ENCODE data around the gene CERS6.
"Not testable (repeated sequence)": the region's sequence is repeated elsewhere in the genome, so short reads cannot be mapped to it uniquely, and the experiment has no call there.

The CERS6 gene

DNA sequence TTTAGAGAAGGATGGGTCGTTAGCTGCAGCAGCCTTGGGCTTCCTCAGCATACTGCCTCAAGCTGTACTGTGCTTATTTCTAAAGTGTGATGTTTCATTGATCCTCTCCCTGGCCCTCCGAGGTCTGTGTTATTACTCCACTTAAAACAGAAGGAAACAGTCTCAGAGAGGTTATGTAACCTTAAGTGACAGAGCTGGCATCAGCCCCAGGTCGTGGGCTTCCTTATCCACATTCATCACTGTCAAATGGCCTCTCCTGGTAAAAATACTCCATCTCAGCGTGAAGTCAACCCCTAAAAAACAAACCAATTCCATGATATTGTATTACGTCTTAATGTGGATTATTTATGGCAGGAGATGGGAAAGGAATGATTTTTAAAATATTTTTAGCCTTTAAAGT lies 193.0 kb downstream of the CERS6 start:
- no peak for DNase-seq

DNA sequence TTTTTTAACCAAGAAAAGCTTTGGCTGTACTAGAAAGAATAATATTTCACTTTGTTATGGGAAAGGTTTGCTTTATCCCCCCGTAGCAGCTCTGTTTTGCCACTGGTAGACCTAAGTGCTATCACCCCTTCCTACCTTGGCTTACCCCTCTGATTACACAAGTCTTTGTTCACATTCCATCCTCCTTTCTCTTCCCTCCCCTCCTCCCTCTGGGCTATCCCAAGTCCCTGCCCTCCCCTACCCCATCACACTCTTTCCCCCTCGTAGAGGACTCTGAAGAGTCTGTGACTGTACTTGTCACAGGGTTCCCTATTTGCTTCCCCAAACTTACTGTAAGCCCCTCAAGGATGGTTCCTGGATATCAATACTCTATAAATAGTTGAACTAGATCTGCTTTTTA lies 193.5 kb downstream of the CERS6 start:
- DNase-seq, result no peak

DNA sequence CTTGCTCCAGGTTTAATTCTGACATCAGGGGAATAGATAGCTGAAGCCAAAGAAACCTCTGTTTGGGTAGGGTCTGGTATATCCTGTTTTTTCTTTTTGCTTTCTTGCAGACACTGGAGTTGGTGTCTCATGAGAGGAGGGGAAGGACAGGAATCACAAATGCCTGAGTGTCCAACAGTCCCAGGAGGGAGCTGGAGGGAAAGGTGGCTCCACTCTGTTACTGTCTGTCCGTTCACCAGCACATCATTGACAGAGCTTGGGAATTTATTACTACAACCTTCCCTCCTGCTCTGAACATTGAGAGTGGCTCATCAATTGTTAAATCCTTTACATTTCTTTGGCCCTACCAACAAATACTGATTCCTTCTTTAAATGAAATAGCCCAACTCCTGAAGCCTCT lies 194.1 kb downstream of the CERS6 start:
- DNase-seq, result no peak

DNA sequence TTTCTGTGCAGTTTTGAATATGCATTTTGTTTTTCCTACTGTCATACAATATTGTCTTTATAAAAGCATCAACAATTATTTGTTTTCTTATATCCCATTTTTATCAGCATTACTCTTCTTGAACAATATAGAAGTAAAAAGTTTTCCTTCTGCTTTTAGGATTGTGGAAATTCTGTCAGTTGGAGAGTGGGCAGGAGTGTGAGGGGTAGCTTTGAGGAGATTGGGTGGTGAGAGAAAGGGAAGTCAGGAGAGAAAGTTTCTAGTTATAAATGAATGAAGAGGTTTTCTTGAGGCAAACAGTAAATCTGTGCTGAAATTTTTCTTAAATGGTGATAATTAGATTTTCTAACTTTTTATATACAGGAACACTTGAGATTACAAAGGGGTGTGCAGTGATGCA lies 194.7 kb downstream of the CERS6 start:
- DNase-seq, result no peak

DNA sequence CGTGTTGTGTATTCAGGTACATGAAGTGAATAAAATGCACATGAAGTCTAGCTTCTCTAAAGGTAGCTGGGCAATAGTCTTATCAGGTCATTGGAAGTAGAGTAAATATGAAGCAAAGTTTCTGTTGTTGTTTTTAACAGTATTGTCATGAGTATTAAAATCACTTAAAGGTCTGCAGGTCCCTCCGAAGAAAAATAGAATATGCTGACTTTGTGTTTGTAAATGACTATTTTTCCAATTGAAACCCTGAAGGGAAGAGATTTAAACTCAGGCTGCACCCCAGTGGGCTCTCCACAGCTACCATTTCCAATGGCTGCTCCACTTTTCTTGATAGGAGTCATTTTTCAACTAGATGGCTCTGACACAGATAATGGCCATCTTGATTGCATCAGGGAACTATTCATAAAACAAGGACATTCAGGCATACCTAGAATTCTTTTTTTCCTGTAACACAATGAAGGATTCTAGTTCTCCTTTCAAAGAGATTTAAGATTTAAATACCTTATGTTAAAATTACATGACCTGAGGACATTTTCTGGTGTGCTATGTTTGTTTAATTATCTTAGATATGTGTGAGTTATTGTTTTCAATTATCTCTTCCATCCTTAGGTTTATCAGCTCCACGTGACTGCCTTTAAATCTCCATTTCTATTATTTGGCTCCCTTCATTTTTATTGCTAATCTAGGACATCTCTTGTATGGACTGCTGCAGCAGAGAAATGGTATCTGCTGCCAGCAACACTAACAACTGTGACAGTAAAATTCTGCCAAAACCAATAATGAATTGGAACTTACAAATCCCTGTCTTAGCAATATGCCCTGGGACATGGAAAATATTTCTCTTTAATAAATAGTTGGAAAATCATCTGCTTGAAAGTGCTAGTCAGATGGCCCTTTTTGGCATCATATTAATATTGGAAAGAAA lies 197.2 kb downstream of the CERS6 start:
- no peak for DNase-seq

DNA sequence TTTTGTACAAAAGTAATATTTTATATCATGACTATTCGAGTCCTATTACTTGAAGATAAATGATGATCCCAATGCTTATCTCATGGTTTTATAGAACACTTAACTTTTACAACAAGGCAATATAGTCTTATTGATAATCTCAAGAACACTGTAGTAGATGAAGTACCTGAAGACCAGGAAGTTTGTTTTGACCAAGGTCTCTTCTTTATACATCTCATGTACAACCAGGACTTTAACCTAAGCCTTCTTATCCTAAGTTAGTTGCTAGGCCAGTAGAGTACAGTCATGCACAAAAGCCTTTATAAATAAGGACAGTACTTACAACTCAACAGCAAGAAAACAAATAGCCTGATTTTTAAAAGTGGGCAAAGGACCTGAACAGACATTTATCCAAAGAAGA lies 198.6 kb downstream of the CERS6 start:
- no peak for DNase-seq

DNA sequence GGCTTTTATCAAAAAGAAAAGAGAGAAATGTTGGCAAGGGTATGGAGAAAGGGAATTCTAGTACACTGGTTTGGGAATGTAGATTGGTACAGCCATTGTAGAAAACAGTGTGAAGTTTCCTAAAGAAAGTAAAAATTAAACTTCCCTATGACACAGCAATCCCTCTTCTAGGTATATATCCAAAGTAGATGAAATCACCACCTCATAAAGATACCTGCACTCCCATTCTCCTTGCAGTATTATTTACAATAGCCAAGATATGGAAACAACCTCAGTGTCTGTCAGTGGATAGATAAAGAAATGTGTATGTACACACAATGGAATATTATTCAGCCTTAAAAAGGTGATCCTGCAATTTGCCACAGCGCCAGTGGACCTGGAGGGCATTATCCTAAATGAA lies 199.1 kb downstream of the CERS6 start:
- DNase-seq, result no peak

DNA sequence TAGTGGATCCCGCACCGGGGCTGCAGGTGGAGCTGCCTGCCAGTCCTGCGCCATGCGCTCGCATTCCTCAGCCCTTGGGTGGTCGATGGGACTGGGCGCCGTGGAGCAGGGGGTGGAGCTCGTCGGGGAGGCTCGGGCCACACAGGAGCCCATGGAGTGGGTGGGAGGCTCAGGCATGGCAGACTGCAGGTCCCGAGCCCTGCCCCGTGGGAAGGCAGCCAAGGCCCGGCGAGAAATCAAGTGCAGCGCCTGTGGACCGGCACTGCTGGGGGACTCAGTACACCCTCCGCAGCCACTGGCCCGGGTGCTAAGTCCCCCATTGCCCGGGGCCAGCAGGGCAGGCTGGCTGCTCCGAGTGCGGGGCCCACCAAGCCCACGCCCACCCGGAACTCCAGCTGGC lies 201.3 kb downstream of the CERS6 start:
- DNase-seq, result not testable (repeated sequence)

DNA sequence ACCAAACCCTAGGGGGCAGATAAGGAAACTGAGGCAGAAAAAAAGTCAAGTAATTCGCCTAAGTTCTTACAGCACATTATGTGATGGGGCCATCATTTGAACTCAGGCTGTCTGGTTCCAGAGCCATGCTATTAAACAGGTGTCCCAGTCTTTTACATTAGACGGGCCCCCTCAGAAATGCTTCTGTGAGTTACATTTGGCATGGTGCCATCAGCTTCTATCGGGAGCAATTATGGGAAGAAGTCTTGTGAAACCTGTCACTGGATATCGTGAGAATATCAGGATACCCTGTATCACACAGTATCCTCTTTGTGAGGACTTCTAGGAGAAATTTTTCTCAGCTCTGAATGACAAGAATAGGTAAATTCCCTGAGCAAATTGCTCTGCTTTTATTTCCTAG lies 202.6 kb downstream of the CERS6 start:
- no peak for DNase-seq

DNA sequence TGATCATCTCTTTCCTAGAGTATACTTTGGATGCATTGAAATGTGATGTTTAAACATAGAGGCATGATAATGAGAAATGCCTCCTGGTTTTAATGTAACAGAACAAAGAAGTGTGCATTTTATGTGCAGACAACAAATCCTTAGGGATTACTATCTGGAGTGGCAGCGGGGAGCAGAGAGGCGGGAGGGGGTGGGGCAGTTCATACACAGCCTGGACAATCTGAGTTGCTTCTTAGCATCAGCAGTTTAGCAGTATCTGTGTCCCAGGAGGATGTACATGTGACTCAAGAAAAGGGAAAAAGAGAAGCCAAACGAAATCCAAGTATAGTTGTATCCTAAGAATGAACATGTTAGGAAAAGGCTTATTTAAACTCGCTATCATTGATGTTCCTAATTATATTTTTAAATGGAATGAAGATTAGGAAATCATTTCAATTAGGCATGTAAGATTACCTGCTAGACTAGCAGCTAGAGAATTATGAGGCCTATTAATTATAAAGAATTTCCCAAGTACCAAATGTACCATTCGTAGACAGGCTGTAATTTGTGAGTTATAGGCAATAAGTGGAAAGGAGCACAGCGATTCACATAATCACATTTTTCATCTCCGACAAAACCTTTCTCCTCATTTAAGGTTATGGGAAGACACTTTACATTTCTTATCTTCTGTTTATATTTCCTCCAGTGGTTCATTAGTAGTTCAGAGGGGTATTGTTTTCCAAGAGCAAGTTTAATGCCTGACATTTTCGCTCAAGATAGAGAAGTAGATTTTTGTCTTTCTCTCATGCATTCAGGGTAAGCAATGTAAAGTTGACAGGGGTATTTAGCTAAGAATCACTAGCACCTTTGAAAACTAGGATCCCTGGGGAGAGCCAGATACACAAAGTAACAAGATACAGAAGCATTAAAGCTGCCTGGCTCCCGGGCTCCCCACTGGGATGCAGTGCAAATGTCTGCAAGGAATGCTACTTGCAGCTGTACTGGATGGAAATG lies 205.1 kb downstream of the CERS6 start:
- DNase-seq, result no peak

DNA sequence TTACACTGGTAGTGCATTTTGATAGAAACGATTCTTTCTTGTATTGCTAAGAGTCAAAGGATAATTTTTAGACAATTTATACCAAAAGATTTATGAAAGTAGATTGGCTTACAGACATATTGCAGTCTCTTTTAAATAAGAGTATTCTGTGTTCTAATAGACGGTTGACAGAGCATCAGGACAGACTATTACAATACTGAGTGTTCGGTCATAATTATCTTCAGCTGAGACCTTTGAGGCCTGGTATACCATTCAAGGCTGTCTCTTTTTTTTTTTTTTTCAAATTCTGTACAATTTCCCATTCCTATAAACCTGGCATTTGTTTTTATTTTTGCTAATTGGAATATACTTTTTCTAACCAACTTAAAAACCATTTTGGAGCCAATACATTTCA lies 205.8 kb downstream of the CERS6 start:
- DNase-seq, result no peak

DNA sequence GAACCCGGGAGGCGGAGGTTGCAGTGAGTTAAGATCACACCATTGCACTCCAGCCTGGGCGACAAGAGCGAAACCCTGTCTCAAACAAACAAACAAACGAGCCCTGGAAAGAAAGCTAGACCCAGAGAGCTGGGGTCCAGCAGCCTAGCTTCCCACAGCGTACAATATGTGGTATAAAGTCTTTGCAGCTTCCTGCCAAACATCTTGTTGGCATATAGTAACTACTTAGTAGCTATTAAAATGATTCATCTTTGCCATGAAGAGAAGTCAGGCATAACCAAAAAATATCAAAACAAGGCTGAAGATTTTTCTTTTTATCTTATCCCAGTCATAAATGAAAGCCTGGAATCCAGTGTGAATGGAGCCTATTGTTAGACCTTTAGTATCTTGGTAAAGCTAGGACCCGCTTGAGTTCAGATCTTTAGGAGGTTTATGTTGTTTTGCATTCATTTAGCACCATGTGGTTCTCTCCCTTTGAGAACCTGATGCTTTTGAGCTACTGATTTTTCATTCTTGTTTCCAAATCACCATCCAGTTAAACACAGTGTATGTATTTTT lies 206.7 kb downstream of the CERS6 start:
- no peak for DNase-seq

DNA sequence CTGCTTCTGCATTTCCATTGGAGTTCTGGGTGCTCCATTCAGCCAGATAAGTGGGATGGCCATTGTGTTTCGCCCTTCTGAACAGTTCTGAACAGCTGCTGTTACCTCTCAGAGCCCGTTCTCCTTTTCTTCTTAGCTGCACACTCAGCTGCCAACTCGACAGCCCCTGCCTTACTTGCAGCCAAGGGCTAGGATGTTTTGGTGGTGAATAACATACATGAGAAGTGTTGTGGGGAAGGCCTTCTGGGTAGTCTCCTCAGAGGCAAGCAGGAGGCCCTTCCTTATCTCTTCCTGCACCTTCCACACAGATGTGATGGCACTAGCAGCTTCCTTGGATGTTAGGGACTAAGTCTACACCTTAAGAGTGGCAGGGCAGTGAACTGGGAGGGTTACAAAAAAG lies 207.9 kb downstream of the CERS6 start:
- no peak for DNase-seq

DNA sequence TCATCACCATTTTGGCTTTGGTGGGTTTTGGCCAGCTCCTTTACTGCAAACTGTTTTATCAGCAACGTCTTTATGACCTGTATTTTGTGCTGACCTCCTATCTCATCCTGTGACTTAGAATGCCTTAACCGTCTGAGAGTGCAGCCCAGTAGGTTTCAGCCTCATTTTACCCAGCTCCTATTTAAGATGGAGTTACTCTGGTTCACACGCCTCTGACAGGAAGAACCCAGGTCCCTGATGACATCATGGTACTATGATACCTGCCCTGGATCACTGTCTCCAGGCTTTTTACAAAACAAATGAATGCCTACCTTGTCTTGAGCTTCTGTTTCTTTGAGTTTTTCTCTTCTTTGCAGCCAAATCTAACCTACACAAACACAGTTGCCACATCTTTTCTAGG lies 208.6 kb downstream of the CERS6 start:
- not testable (repeated sequence) for DNase-seq

DNA sequence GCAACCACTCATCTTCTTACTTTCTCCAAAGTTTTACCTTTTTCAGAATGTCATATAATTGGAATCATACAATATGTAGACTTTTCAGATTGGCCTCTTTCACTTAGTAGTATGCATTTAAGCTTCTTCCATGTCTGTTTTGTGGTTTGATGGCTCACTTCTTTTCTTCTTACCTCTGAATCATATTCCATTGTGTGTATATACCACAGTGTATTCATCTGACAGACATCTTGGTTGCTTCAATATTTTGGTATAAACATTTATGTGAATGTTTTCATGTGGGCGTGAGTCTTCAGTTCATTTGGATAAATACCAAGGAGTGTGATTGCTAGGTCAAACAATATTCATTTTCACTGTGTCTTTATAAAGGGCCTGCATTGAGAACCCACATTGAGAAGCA lies 210.3 kb downstream of the CERS6 start:
- no peak for DNase-seq

DNA sequence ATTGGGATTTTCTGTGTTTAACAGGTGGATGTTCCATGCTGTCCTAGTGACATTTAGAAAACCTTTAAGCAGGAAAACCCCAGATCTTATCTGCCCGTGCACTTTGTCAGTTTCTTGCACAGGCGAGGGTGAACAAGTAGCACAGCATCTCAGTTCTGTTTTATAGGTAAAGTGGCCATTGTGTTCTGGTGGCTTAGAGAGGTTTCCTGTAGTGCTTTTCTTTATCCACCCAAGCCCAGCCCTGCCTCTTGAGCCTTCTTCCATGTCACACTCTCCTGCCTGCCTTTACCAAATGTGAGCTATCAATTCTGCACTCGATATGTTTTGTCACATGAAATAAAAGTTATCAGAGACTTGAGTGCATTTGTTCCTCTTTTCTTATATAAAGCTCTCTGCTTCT lies 211.1 kb downstream of the CERS6 start:
- DNase-seq, result no peak

DNA sequence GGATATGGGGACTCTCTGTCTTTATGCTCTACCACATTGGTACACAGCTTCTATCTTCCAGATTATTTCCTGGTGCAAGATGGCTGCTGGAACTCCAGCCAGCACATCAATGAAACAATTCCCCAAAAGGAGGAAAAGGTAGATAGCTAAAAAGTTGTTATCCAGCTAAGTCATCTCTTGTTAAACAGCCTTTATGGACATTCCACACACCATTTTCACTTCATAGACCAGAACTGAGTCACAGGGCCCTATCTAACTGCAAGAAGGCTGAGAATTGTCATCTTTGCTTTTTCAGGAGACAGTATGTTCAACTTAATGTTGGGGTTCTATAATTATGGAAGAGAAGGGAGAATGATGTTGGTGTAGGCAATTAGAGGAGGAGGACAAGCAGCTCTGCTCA lies 213.1 kb downstream of the CERS6 start:
- no peak for DNase-seq

DNA sequence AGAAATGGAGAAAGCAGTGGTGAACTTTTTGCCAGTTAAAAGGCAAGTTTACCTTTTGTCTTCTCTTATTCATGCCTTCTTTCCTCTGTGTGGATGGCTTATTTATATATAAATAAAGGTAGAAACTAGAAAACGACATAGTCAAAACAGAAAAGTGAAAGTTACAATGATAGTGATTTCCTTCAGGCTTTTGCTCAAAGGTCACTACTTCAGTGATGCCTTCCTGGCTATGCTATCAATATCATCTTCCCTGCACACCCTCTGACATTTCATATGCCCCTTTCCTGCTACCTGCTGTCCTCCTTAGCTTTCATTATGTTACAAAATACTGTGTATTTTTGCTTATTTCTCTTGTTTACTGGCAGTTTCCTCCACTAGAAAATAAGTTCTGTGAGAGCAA lies 214.4 kb downstream of the CERS6 start:
- DNase-seq, result no peak

DNA sequence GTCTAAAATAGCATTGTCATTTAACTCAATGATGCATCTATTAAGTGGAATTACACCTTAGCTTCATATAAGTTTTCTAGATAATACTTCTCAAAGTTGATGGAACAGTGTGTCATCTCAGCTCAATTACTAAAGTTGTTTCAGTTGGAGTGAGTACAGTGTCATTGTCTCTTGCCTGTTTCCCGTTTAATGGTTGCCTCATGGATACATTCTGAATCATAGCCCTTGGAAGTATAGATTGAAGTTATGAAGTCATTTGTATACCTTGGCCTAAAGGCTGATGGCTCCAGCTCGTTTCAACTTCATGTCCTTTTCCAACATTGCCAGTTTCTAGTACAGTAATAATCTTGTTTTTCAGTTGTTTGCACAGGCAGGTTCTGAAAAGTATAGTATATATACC lies 215.9 kb downstream of the CERS6 start:
- no peak for DNase-seq

DNA sequence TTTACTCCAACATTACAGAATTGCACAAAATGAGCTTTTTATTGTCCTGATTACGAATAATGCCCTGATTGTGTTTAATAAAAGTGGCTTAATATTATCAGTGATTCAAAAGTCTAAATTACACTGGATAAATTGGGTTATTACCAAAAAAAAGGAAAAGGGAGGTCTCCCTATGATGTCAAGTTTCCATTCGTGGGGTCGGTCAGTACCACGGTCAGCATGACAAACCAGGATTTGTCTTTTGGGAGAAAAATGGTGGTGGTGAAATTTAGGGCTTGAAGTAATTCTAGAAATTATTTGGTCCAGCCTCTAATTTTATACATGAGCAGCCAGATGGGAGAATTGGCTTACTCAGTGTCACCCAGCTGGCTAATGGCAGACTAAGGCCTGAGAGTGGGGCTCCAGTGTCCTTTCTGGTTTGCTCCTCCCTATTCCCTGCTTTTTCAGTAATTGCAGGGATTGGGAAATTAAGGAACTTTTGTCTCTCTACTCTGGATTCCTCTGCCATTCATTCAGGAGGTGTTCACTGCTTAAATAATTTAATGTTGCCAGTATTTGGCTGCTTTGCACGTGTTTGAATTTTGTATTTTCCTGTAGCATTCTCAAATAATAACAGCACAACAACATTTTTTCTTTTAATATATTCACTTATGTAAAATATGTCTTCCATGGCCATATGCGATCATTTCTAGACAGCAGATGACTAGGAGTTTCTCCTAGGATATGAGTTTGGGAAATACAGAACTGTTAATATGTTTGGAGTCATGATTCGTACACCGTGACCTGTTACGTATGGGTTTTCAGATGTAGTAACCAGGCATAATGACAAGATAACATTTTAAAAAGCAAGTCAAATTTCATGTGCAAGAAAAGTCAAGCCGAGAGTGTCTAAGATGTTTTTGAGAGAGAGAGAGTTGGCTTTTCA lies 217.5 kb downstream of the CERS6 start:
- no peak for DNase-seq

DNA sequence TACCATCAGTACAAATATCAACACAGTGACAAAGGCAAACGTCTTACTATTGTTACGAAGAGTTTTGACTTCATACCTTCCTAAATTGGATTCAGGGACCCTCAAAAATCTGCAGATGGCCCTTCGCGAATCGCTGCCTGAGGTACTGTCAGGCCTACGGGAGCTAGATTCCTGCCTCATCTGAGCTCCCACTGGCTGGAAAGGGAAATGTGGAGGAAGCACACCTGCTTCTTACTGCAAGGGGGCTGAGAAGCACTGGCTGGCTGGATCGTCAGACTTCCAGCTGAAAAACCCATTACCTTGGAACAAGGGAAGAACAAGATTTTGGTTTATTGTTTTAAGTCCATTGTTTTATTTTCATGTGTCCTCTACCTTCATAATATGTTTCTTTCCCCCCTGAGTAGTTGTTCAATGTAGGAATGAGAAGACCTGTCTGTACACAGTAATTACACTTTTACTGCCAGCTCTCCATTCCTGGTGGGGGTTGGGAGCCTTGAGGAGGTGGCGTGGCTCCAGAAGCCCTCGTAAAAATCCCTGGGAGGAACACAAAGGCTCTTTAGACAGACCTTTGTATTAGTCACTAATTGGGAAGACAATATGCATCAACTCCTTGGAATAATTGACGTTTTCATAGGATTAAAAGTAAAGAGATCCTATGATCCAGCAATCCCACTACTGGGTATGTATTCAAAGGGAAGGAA lies 222.2 kb downstream of the CERS6 start:
- DNase-seq, result no peak

DNA sequence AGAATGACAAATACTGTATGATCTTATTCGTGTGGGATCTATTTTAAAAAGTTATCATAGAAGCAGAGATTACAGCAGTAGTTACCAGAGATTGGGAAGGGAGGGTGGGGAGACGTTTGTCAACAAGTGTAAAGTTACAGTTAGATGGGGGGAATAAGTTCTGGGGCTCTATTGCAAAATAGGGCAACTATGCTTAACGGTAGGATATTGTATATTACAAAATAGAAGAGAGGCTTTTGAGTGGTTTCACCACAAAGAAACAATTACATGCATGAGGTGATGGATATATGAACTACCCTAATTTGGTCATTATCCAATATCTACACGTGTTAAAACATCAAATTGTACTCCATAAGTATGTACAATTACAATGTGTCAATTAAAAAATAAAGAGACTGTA lies 223.0 kb downstream of the CERS6 start:
- no peak for DNase-seq

All from NCI-H748 treated with DMSO at 0.1 percent for 48 hours (cell line).